Left renal cortex interstitium (tissue), 4 donors: ENCODE measurements around the gene TRUB1. TPM values are rescaled to one million over a fixed set of nuclear protein-coding genes. Genes with fewer than 3 reads are reported as not detected.

Experiments used
- DNase-seq, 4 donors: peaks; one replicate each; pipeline ENCODE4 v3.0.0-alpha.2; 2013; ENCODE audit warnings: low read depth in 4 of 4, low spot score in 2 of 4, missing footprints in 1 of 4
- polyA plus RNA-seq, 4 donors: library from polyadenylated mRNA; unstranded; fragments of 120-200 nt; gene quantifications; one replicate each; pipeline ENCODE4 v1.2.1, GENCODE V29; 2013; ENCODE audit not compliant: insufficient read length in 4 of 4

The TRUB1 gene
- polyA plus RNA-seq, 4 donors: 34.1 to 40.7 (median 39.2) TPM

DNA sequence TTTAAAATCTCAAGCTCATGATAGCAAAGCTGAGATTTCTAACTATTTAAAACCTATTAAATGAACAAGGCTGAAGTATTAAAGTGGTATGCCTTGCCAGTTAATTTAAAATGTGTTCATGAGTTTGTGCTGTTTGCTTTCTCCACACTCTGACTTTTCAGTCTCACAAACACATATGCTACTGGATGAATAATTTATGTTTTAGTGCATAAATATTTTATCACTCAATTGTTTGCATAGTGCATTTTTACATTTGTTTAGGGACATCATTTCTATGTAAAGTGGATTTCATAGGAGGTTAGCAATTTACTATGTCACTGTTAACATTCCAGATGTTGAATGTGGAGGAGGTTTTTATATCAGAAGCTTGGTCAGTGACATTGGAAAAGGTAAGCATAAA, 36.0 kb downstream of the TRUB1 start:
- DNase-seq: no peak

- DNase-seq: no peak
These were observed 36.6 kb downstream of the TRUB1 start for GRCh38 chr10:114974625-114975024.

DNA sequence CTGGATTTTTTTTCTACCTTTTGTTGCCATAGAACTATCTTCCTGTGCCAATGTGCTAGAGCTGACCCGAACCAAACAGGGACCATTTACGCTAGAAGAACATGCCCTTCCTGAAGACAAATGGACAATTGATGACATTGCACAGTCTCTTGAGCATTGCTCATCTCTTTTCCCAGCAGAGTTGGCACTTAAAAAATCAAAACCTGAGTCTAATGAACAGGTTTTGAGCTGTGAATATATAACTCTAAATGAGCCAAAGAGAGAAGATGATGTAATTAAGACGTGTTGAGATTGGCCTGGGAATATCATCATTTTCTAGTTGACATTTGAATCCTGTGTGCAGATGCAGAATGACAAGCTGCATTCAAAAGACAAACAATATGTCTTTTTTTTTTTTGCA, 37.1 kb downstream of the TRUB1 start:
- DNase-seq: no peak

- no peak for DNase-seq
These were observed 45.0 kb downstream of the TRUB1 start for GRCh38 chr10:114982989-114983388.

DNA sequence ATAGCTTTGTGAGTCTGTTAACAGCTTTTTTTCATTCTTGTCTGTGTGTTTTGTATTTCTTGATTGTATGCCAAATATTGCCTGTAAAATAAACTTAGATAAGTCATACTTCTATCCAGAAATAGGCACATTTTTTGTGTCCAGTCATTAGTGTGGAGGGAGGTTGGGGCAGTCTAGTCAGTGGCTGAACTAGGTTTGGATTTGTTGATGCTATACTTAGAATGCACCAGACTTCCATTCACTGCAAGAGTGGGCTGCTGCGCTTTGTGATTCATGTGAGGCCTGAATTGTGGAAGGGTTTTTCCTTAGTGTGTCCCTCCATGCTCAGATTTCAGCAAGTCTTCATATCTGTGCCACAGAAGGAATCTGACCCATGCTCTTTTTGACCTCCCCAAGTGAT, 50.0 kb downstream of the TRUB1 start:
- DNase-seq: no peak

- no peak for DNase-seq
These were observed 52.6 kb downstream of the TRUB1 start for GRCh38 chr10:114990586-114990985.

DNA sequence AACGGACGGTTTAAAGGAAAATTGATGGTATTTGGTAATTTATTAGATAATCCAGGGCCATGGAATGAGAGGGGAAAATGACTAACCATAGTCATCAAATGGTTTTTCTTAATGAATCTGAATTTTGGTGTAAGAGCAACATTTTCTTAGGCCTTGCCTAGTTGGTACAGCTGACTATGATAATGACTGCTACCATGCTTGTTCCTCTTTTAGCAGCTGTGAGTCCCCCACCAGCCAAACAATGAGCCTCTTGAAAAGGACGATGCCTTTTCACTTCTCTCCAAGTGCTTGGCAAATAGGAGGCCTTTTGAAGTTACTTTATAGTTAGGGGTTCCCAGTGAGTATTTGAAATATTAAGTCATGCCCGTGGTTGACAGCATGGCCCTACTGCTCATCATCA, 53.0 kb downstream of the TRUB1 start:
- DNase-seq: no peak

DNA sequence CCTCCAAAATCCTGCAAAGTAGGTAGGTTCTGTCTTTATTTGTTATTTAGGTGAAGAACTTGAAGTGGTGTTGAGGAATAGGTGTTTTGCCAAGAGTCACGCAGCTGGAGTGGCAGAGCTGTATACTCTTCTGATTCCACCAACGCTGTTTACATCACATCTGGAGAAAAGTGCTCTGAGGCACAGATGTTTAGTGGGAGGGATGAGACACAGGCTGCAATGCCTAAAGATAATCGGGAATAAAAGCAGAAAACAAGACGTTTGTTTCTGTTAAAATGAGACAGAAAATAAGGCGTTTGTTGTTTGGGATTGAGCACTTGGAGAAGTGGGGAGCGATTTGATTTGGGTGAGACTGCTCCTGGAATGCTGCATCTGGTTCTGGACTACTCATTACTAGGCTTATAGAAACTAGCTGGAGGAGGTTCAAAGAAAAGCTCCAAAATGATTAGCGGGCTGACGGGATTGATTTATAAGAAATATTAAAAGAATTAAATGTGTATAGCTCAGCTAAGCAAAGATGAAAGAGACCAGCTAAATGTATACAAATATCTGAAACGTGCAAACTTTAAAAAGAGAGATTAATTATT, 54.3 kb downstream of the TRUB1 start:
- DNase-seq: no peak

DNA sequence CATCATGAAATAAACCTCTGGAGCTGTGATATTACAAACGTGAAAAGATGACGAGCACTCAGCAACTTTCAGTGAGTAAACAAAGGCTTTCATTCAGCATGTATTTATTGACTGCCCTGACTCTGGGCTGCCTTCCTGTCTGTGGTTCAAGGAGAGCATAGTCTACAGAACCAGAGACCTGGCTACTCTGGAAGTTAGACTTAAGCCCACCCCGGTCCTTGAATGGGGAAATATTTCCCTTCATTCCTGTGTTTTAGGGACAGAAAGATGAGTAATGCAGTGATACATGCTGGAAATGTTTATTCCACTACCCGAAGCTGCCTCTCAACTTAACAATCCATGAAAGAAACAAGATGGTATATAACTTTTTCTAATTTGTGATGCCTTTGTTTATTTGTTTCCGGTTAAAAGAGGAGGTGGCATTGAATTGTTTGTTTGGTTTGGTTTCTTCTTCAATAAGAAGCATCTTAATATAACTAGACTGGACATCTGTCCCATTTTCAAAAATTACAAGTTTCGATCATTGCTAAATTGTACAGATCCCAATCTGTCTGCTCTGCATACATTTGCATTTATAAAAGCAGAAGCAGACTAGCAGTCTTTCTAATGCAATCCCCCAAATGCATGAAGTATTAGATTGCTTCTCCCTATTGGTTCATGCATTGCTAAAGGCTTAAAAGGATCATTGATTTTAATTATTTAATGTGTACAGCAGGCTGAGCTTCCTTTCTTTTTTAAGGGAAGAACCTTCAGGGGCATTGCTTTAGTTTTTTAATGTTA, 57.7 kb downstream of the TRUB1 start:
- DNase-seq: no peak

DNA sequence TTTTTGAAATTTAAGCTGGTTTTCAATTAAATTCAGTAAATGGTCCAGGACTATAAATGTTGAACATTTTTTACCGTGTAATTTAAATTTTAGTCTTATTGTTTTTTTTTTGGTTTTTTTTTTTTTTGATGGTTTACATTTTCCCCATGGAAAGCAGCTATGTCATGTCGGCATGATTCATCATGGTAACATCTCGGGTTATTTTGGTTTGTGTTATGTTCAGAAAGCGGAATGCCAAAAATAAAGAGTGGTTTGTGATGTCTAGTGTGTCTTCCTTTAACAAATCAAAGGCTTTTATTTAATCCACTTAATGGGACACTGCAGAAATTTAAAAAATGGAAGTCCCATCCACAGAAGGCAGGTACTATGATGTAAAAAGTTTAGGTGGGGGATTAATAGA, 58.5 kb downstream of the TRUB1 start:
- no peak for DNase-seq

- no peak for DNase-seq
These were observed 61.0 kb downstream of the TRUB1 start for GRCh38 chr10:114998993-114999392.

- DNase-seq: no peak
These were observed 63.7 kb downstream of the TRUB1 start for GRCh38 chr10:115001506-115002381.

GRCh38 chr10:115003396-115003795, 65.4 kb downstream of the TRUB1 start:
- no peak for DNase-seq

GRCh38 chr10:115004236-115004862, 66.4 kb downstream of the TRUB1 start:
- no peak for DNase-seq

DNA sequence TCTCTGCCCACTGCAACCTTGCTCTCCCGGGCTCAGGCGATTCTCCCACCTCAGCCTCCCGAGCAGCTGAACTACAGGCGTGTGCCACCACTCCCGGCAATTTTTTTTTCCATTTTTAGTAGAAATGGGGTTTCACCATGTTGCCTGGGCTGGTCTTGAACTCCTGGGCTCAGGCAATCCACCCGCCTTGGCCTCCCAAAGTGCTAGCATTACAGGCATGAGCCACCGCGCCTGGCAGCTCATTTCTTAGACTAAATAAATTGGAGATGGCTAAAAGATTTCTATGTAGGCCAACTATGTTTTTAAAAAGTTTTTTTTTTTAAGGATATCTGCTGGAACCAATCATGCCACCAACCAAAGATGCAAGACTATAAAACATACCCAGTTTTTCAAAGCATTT, 67.8 kb downstream of the TRUB1 start:
- no peak for DNase-seq

- DNase-seq: no peak
These were observed 80.4 kb downstream of the TRUB1 start for GRCh38 chr10:115018185-115018931.

DNA sequence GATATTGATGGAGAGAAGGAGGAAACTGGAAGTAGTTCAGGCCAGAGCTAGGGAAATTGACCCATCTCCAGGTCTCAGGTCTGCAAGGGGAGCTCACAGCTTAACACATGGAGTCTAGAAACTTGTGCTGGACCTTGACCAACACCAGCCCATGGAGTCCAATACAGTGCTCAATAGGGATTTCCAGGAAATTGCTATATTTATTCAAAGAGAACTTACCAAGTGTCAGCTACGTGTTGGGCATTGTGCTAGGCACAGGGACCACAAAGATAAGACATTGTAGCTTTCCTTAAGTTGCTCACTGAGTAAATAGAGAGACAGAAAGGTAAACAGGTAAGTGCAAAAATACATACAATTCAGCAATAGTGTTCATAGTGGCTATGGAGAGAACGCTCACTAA, 82.5 kb downstream of the TRUB1 start:
- DNase-seq: no peak

DNA sequence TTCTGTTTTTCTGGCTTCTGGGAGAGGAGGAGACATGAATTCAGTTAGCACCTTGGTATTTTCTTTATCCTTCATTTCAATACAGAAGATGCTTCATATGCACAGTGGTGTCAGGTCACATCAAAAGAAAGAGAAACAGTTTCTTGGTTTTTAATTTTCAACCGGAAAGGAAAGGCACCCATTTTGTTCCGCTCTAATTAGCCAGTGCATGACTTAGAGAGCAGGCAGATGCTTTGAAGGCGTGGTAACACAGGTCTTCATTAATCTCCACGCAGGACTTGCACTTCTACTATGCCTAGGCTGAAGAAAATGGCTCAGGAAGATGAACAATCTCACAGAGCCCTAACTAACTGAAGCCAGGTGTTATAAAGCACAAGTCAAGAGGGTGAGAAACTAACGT, 84.7 kb downstream of the TRUB1 start:
- no peak for DNase-seq

- no peak for DNase-seq
These were observed 85.7 kb downstream of the TRUB1 start for GRCh38 chr10:115023715-115024114.

GRCh38 chr10:115024371-115024770, 86.4 kb downstream of the TRUB1 start:
- no peak for DNase-seq
